Naive thymus-derived CD8-positive, alpha-beta T cell (primary cell): Measurements from ENCODE around the gene RIMBP2. TPM values are rescaled to one million over a fixed set of nuclear protein-coding genes. Genes with fewer than 3 reads are reported as not detected.

Experiments used
- ATAC-seq, 2 donors: fragments of 150-1000 bp; cut with Tn5 transposase in 1 of 2; sonication (Bioruptor Pico), chemical (Tn5 transposase) in 1 of 2; 1 replicate in 1 of 2; 2 replicates in 1 of 2; pipeline ENCODE4 v1.10.0; 2021; ENCODE audit warnings: mild to moderate bottlenecking in 2 of 2, moderate library complexity in 2 of 2
- POLR2A ChIA-PET: fragments of 350-600 bp; sonication (Branson Sonifier 250); formaldehyde crosslinking; loops from one replicate; lab custom pipeline; 2021; ENCODE audit warnings: antibody characterized with exemption; lab: Charles Lee
- DNase-seq, 10 donors: peaks; one replicate each; pipeline versions ENCODE4 v3.0.0 to v3.0.0-alpha.2; 2020 to 2022
- H3K27ac Mint-ChIP-seq, 10 donors: one replicate each; pipeline ENCODE4 v1.8.0; 2020 to 2022; ENCODE audit warnings: mild to moderate bottlenecking in 10 of 10, mixed read lengths in 10 of 10, moderate library complexity in 4 of 10, inconsistent platforms in 1 of 10
- H3K27me3 Mint-ChIP-seq, 5 donors: one replicate each; pipeline ENCODE4 v1.8.0; 2021 to 2022; ENCODE audit warnings: mixed read lengths in 5 of 5
- H3K36me3 Mint-ChIP-seq, 3 donors: one replicate each; pipeline ENCODE4 v1.8.0; 2020 to 2022; ENCODE audit warnings: mixed read lengths in 3 of 3, mild to moderate bottlenecking in 2 of 3, inconsistent platforms in 1 of 3
- H3K4me1 Mint-ChIP-seq, 4 donors: one replicate each; pipeline ENCODE4 v1.8.0; 2021 to 2022; ENCODE audit warnings: mixed read lengths in 4 of 4
- H3K4me3 Mint-ChIP-seq, 10 donors: one replicate each; pipeline ENCODE4 v1.8.0; 2020 to 2022; ENCODE audit warnings: mild to moderate bottlenecking in 10 of 10, mixed read lengths in 10 of 10, moderate library complexity in 6 of 10, inconsistent platforms in 1 of 10
- H3K9me3 Mint-ChIP-seq, 9 donors: one replicate each; pipeline ENCODE4 v1.8.0; 2020 to 2022; ENCODE audit warnings: mixed read lengths in 9 of 9, mild to moderate bottlenecking in 3 of 9, inconsistent platforms in 1 of 9, moderate library complexity in 1 of 9
- polyA plus RNA-seq, 3 donors: library from polyadenylated mRNA; unstranded; fragments of 300-500 nt; fragmentation: Illumina TruSeq; gene quantifications; one replicate each; pipeline ENCODE4 v1.2.3, GENCODE V29; 2021
- total RNA-seq, 8 experiments: library from RNA in 2 of 8; stranded (reverse) in 2 of 8; gene quantifications; one replicate each; pipeline ENCODE4 v1.2.3 and lab custom pipeline; 2021 to 2026

RIMBP2 gene
- total and polyA plus RNA-seq, 5 experiments from 2014 or later, result not detected

- Mint-ChIP-seq H3K27me3 (peaks cover 2 to 17% (median 7%) of the 10 kb centered on the region in 5 donors), H3K4me3 (no peak overlapping the region), H3K9me3 (peaks cover 0 to 11% (median 0%) of the 10 kb centered on the region in 9 donors), H3K27ac (no peak overlapping the region), H3K4me1 (no peaks in the 10 kb centered on the region), H3K36me3 (no peaks in the 10 kb centered on the region)
- no peak for ATAC-seq
- DNase-seq, result no peak
- POLR2A ChIA-PET, result no interaction called here
Measured at GRCh38 chr12:130530429-130530828, 185.7 kb downstream of the RIMBP2 start.

GRCh38 chr12:130529781-130530180, 186.3 kb downstream of the RIMBP2 start:
- Mint-ChIP-seq H3K27ac (no peak overlapping the region), H3K4me3 (no peak overlapping the region), H3K9me3 (peaks cover 0 to 15% (median 0%) of the 10 kb centered on the region in 9 donors), H3K4me1 (no peaks in the 10 kb centered on the region), H3K36me3 (no peaks in the 10 kb centered on the region), H3K27me3 (peaks cover 2 to 24% (median 10%) of the 10 kb centered on the region in 5 donors)
- POLR2A ChIA-PET, result no interaction called here
- ATAC-seq (no peak), DNase-seq (no peak)

GRCh38 chr12:130527239-130527638, 188.9 kb downstream of the RIMBP2 start:
- Mint-ChIP-seq H3K36me3 (no peaks in the 10 kb centered on the region), H3K27ac (no peak overlapping the region), H3K9me3 (peaks cover 0 to 13% (median 0%) of the 10 kb centered on the region in 9 donors), H3K4me1 (peaks cover 0 to 3% (median 0%) of the 10 kb centered on the region in 4 donors), H3K27me3 (peaks cover 3 to 36% (median 25%) of the 10 kb centered on the region in 5 donors), H3K4me3 (no peak overlapping the region)
- DNase-seq (no peak), ATAC-seq (no peak)
- POLR2A ChIA-PET, result no interaction called here

- H3K4me3 Mint-ChIP-seq, result no peak overlapping the region
Measured at GRCh38 chr12:130526813-130527212, 189.3 kb downstream of the RIMBP2 start.

GRCh38 chr12:130525384-130526172, 190.5 kb downstream of the RIMBP2 start:
- H3K36me3 Mint-ChIP-seq, result no peaks in the 10 kb centered on the region
- no peak for ATAC-seq
- H3K27me3 Mint-ChIP-seq, result peaks cover 3 to 51% (median 23%) of the 10 kb centered on the region in 5 donors
- H3K9me3 Mint-ChIP-seq, result peaks cover 0 to 11% (median 0%) of the 10 kb centered on the region in 9 donors
- DNase-seq, result no peak
- H3K4me1 Mint-ChIP-seq, result peaks cover 0 to 10% (median 1%) of the 10 kb centered on the region in 4 donors
- peak overlapping the region in 1 of 10 donors; percentile 29 for H3K27ac Mint-ChIP-seq
- no peak overlapping the region for H3K4me3 Mint-ChIP-seq
- POLR2A ChIA-PET, result no interaction called here

More at GRCh38 chr12:130526813-130527212, 189.3 kb downstream of the RIMBP2 start:
- ATAC-seq, result no peak
- POLR2A ChIA-PET, result no interaction called here
- H3K36me3 Mint-ChIP-seq, result no peaks in the 10 kb centered on the region
- H3K9me3 Mint-ChIP-seq, result peaks cover 0 to 11% (median 0%) of the 10 kb centered on the region in 9 donors
- peaks cover 0 to 3% (median under 1%) of the 10 kb centered on the region in 4 donors for H3K4me1 Mint-ChIP-seq
- DNase-seq, result no peak
- H3K27me3 Mint-ChIP-seq, result peaks cover 3 to 40% (median 25%) of the 10 kb centered on the region in 5 donors
- peak overlapping the region in 1 of 10 donors; percentile 33 for H3K27ac Mint-ChIP-seq

GRCh38 chr12:130524759-130525158, 191.3 kb downstream of the RIMBP2 start:
- POLR2A ChIA-PET, result no interaction called here
- DNase-seq (no peak), ATAC-seq (no peak)
- Mint-ChIP-seq H3K27me3 (peaks cover 3 to 59% (median 23%) of the 10 kb centered on the region in 5 donors), H3K4me1 (peaks cover 0 to 10% (median 1%) of the 10 kb centered on the region in 4 donors), H3K9me3 (peaks cover 0 to 11% (median 0%) of the 10 kb centered on the region in 9 donors), H3K27ac (peak overlapping the region in 1 of 10 donors; percentile 29), H3K36me3 (no peaks in the 10 kb centered on the region), H3K4me3 (no peak overlapping the region)

- Mint-ChIP-seq H3K4me3 (no peak overlapping the region), H3K27me3 (peaks cover 3 to 66% (median 23%) of the 10 kb centered on the region in 5 donors), H3K36me3 (no peaks in the 10 kb centered on the region), H3K9me3 (peaks cover 0 to 11% (median 0%) of the 10 kb centered on the region in 9 donors), H3K27ac (peak overlapping the region in 1 of 10 donors; percentile 11), H3K4me1 (peaks cover 0 to 10% (median 1%) of the 10 kb centered on the region in 4 donors)
- DNase-seq, result no peak
- no peak for ATAC-seq
- POLR2A ChIA-PET, result no interaction called here
Measured at GRCh38 chr12:130523863-130524614, 192.1 kb downstream of the RIMBP2 start.

- no peak overlapping the region for H3K27ac Mint-ChIP-seq
- H3K9me3 Mint-ChIP-seq, result peaks cover 0 to 11% (median 0%) of the 10 kb centered on the region in 9 donors
- H3K4me3 Mint-ChIP-seq, result no peak overlapping the region
- ATAC-seq (no peak), DNase-seq (no peak)
- H3K36me3 Mint-ChIP-seq, result no peaks in the 10 kb centered on the region
- POLR2A ChIA-PET, result no interaction called here
- peaks cover 0 to 10% (median 1%) of the 10 kb centered on the region in 4 donors for H3K4me1 Mint-ChIP-seq
- H3K27me3 Mint-ChIP-seq, result peaks cover 2 to 75% (median 21%) of the 10 kb centered on the region in 5 donors
Measured at GRCh38 chr12:130523208-130523607, 192.9 kb downstream of the RIMBP2 start.

- no peak for DNase-seq
- Mint-ChIP-seq H3K9me3 (peaks cover 0 to 11% (median 0%) of the 10 kb centered on the region in 9 donors), H3K27me3 (peaks cover 2 to 76% (median 19%) of the 10 kb centered on the region in 5 donors), H3K4me1 (peaks cover 0 to 10% (median 1%) of the 10 kb centered on the region in 4 donors), H3K4me3 (no peak overlapping the region), H3K27ac (no peak overlapping the region), H3K36me3 (no peaks in the 10 kb centered on the region)
- POLR2A ChIA-PET, result no interaction called here
- ATAC-seq, result no peak
Measured at GRCh38 chr12:130522244-130522834, 193.8 kb downstream of the RIMBP2 start.

GRCh38 chr12:130521375-130522124, 194.5 kb downstream of the RIMBP2 start:
- ATAC-seq (peak in 1 of 2 donors; percentile 18), DNase-seq (no peak)
- no peak overlapping the region for H3K27ac Mint-ChIP-seq
- no peaks in the 10 kb centered on the region for H3K36me3 Mint-ChIP-seq
- H3K9me3 Mint-ChIP-seq, result peaks cover 0 to 15% (median 0%) of the 10 kb centered on the region in 9 donors
- POLR2A ChIA-PET, result no interaction called here
- no peak overlapping the region for H3K4me3 Mint-ChIP-seq
- H3K4me1 Mint-ChIP-seq, result peaks cover 0 to 10% (median 1%) of the 10 kb centered on the region in 4 donors
- H3K27me3 Mint-ChIP-seq, result peaks cover 2 to 82% (median 17%) of the 10 kb centered on the region in 5 donors

GRCh38 chr12:130520784-130521183, 195.3 kb downstream of the RIMBP2 start:
- H3K9me3 Mint-ChIP-seq, result peaks cover 0 to 23% (median 3%) of the 10 kb centered on the region in 9 donors
- ATAC-seq (no peak), DNase-seq (no peak)
- peak overlapping the region in 1 of 10 donors; percentile 70 for H3K27ac Mint-ChIP-seq
- H3K4me3 Mint-ChIP-seq, result no peak overlapping the region
- POLR2A ChIA-PET, result no interaction called here
- peaks cover 0 to 10% (median 1%) of the 10 kb centered on the region in 4 donors for H3K4me1 Mint-ChIP-seq
- peaks cover 2 to 89% (median 17%) of the 10 kb centered on the region in 5 donors for H3K27me3 Mint-ChIP-seq
- no peaks in the 10 kb centered on the region for H3K36me3 Mint-ChIP-seq

GRCh38 chr12:130517588-130517987, 198.5 kb downstream of the RIMBP2 start:
- DNase-seq, result no peak
- peaks cover 3 to 77% (median 4%) of the 10 kb centered on the region in 5 donors for H3K27me3 Mint-ChIP-seq
- POLR2A ChIA-PET, result no interaction called here
- H3K4me1 Mint-ChIP-seq, result peaks cover 0 to 10% (median 0%) of the 10 kb centered on the region in 4 donors
- no peak overlapping the region for H3K4me3 Mint-ChIP-seq
- H3K27ac Mint-ChIP-seq, result no peak overlapping the region
- H3K9me3 Mint-ChIP-seq, result peaks cover 0 to 12% (median 3%) of the 10 kb centered on the region in 9 donors
- ATAC-seq, result no peak
- H3K36me3 Mint-ChIP-seq, result no peaks in the 10 kb centered on the region
